GM18498 (cell line): ENCODE measurements around the gene KLHDC7B.
"Not testable (repeated sequence)": the region's sequence is repeated elsewhere in the genome, so short reads cannot be mapped to it uniquely, and the experiment has no call there.

ENCODE experiments used
- ATAC-seq: cut with Tn5 transposase; IDR thresholded peaks from one replicate; pipeline ENCODE4 v1.9.1; 2021; ENCODE audit warnings: mild to moderate bottlenecking, moderate library complexity; ENCODE audit not compliant: unreplicated experiment

Gene KLHDC7B

GRCh38 chr22:50529416-50529896 is 16.2 kb upstream of the KLHDC7B start:
- no peak for ATAC-seq

- ATAC-seq = peak; percentile 17
Observed at GRCh38 chr22:50529897-50530579, 15.7 kb upstream of the KLHDC7B start, which contains the start of gene TYMP. TYMP (minus strand) TSS chr22:50530012; CDS start chr22:50529709, 303 bp downstream.

GRCh38 chr22:50530580-50530876 is 15.2 kb upstream of the KLHDC7B start:
- no peak for ATAC-seq

GRCh38 chr22:50530877-50531545 is 14.7 kb upstream of the KLHDC7B start:
- ATAC-seq = peak; percentile 27

- ATAC-seq = peak; percentile 37
Observed at GRCh38 chr22:50531546-50531961, 14.1 kb upstream of the KLHDC7B start.

- ATAC-seq = no peak
Observed at GRCh38 chr22:50531962-50532674, 13.6 kb upstream of the KLHDC7B start.

GRCh38 chr22:50532824-50533796 is 12.6 kb upstream of the KLHDC7B start:
- no peak for ATAC-seq

- ATAC-seq = not testable (repeated sequence)
Observed at GRCh38 chr22:50533856-50534711, 11.6 kb upstream of the KLHDC7B start.

- no peak for ATAC-seq
Observed at GRCh38 chr22:50535113-50535512, 10.6 kb upstream of the KLHDC7B start.

GRCh38 chr22:50536226-50536625 is 9.5 kb upstream of the KLHDC7B start:
- ATAC-seq = no peak

- ATAC-seq = no peak
Observed at GRCh38 chr22:50537765-50538164, 7.9 kb upstream of the KLHDC7B start.

- ATAC-seq = no peak
Observed at GRCh38 chr22:50540381-50540780, 5.3 kb upstream of the KLHDC7B start.

GRCh38 chr22:50541667-50542026 is 4.1 kb upstream of the KLHDC7B start:
- ATAC-seq = peak; percentile 28

GRCh38 chr22:50542416-50542927 is 3.2 kb upstream of the KLHDC7B start:
- no peak for ATAC-seq

GRCh38 chr22:50544078-50544745 is 1.5 kb upstream of the KLHDC7B start:
- no peak for ATAC-seq

GRCh38 chr22:50544746-50545253 is 899 bp upstream of the KLHDC7B start:
- ATAC-seq = no peak

GRCh38 chr22:50546326-50547262 is 895 bp downstream of the KLHDC7B start:
- no peak for ATAC-seq
